HEK293 (cell line): Measurements from ENCODE around the gene CASP12.

Source experiments
- CTCF ChIA-PET: fragments of 350-600 bp; formaldehyde crosslinking; extraction: SDS; loops from one replicate; lab custom pipeline; 2021; ENCODE audit warnings: antibody characterized with exemption; lab: Yijun Ruan, JAX
- POLR2A ChIA-PET: fragments of 300-600 bp; formaldehyde crosslinking; extraction: SDS; loops from one replicate; lab custom pipeline; 2020; ENCODE audit warnings: antibody characterized with exemption, inconsistent platforms; lab: Yijun Ruan, JAX
- H3K27ac ChIP-seq: fragments of 200-500 bp; sonication (Bioruptor generic); 2 replicates; pipeline ENCODE4 v1.5.1; 2014; ENCODE audit warnings: low read depth, low read length, control low read depth, inconsistent platforms; ENCODE audit errors: extremely low read depth
- H3K36me3 ChIP-seq, 2 experiments: fragments of 200-500 bp in 1 of 2; sonication (Bioruptor generic) in 1 of 2; 1 replicate in 1 of 2; 2 replicates in 1 of 2; pipeline ENCODE4 v1.5.1; 2014 to 2017; ENCODE audit warnings: inconsistent platforms in 2 of 2, low read length in 2 of 2; ENCODE audit not compliant: control insufficient read depth in 2 of 2, insufficient read depth in 1 of 2
- H3K4me1 ChIP-seq: fragments of 200-500 bp; sonication (Bioruptor generic); 2 replicates; pipeline ENCODE4 v1.5.1; 2014; ENCODE audit warnings: mild to moderate bottlenecking, low read length, inconsistent platforms; ENCODE audit not compliant: control insufficient read depth, insufficient read depth
- H3K4me3 ChIP-seq: 2 replicates; pipeline ENCODE4 v1.5.1; 2011; ENCODE audit warnings: low read depth, mild to moderate bottlenecking, control low read depth, low read length, moderate library complexity
- H3K9me3 ChIP-seq: fragments of 200-500 bp; sonication (Bioruptor generic); 2 replicates; pipeline ENCODE4 v1.5.1; 2014; ENCODE audit warnings: low read depth, low read length, inconsistent platforms; ENCODE audit not compliant: control insufficient read depth, insufficient read depth
- KLF17 ChIP-seq: fragments of 450-650 bp; formaldehyde crosslinking; IDR thresholded peaks from 2 replicates; pipeline ENCODE4 v1.5.1; 2016; ENCODE audit warnings: missing biosample characterization, missing genetic modification characterization
- KLF9 ChIP-seq: fragments of 450-650 bp; formaldehyde crosslinking; IDR thresholded peaks from 2 replicates; pipeline ENCODE4 v1.5.1; 2016; ENCODE audit warnings: missing biosample characterization, missing genetic modification characterization, low read depth
- MYNN ChIP-seq: fragments of 450-650 bp; formaldehyde crosslinking; IDR thresholded peaks from 2 replicates; pipeline ENCODE4 v1.5.1; 2016; ENCODE audit warnings: missing biosample characterization, missing genetic modification characterization, borderline replicate concordance
- PRDM2 ChIP-seq: fragments of 450-650 bp; formaldehyde crosslinking; IDR thresholded peaks from 2 replicates; pipeline ENCODE4 v1.5.1; 2016; ENCODE audit warnings: missing biosample characterization, missing genetic modification characterization, borderline replicate concordance
- SP7 ChIP-seq: fragments of 450-650 bp; formaldehyde crosslinking; IDR thresholded peaks from 2 replicates; pipeline ENCODE4 v1.5.1; 2016; ENCODE audit warnings: missing biosample characterization, missing genetic modification characterization
- YY2 ChIP-seq: fragments of 450-650 bp; formaldehyde crosslinking; IDR thresholded peaks from 2 replicates; pipeline ENCODE4 v1.5.1; 2016; ENCODE audit warnings: missing biosample characterization, missing genetic modification characterization
- ZBTB20 ChIP-seq: fragments of 450-650 bp; formaldehyde crosslinking; IDR thresholded peaks from 2 replicates; pipeline ENCODE4 v1.5.1; 2016; ENCODE audit warnings: missing biosample characterization, missing genetic modification characterization
- ZFHX2 ChIP-seq: fragments of 450-650 bp; formaldehyde crosslinking; conservative IDR thresholded peaks from 2 replicates; pipeline ENCODE4 v1.5.1; 2016; ENCODE audit warnings: missing biosample characterization, missing genetic modification characterization
- ZNF132 ChIP-seq: fragments of 450-650 bp; formaldehyde crosslinking; IDR thresholded peaks from 2 replicates; pipeline ENCODE4 v1.5.1; 2017; ENCODE audit warnings: missing biosample characterization, missing genetic modification characterization, borderline replicate concordance
- ZNF146 ChIP-seq: fragments of 450-650 bp; formaldehyde crosslinking; IDR thresholded peaks from 2 replicates; pipeline ENCODE4 v1.5.1; 2016; ENCODE audit warnings: missing biosample characterization, missing genetic modification characterization
- ZNF155 ChIP-seq: fragments of 450-650 bp; formaldehyde crosslinking; IDR thresholded peaks from 2 replicates; pipeline ENCODE4 v1.5.1; 2016; ENCODE audit warnings: missing biosample characterization, missing genetic modification characterization
- ZNF174 ChIP-seq: fragments of 450-650 bp; formaldehyde crosslinking; IDR thresholded peaks from 2 replicates; pipeline ENCODE4 v1.5.0; 2017; ENCODE audit warnings: missing biosample characterization, mild to moderate bottlenecking, missing genetic modification characterization
- ZNF184 ChIP-seq: fragments of 450-650 bp; IDR thresholded peaks from 2 replicates; pipeline ENCODE4 v1.5.1; 2018; ENCODE audit warnings: missing biosample characterization, mild to moderate bottlenecking, missing genetic modification characterization
- ZNF248 ChIP-seq: fragments of 450-650 bp; formaldehyde crosslinking; IDR thresholded peaks from 2 replicates; pipeline ENCODE4 v1.5.1; 2017; ENCODE audit warnings: missing biosample characterization, missing genetic modification characterization
- ZNF341 ChIP-seq: fragments of 450-650 bp; formaldehyde crosslinking; IDR thresholded peaks from 2 replicates; pipeline ENCODE4; 2016; ENCODE audit warnings: low read depth, missing biosample characterization, missing genetic modification characterization
- ZNF404 ChIP-seq: fragments of 450-650 bp; formaldehyde crosslinking; IDR thresholded peaks from 2 replicates; pipeline ENCODE4 v1.5.1; 2017; ENCODE audit warnings: missing biosample characterization, missing genetic modification characterization
- ZNF426 ChIP-seq: fragments of 450-650 bp; formaldehyde crosslinking; IDR thresholded peaks from 2 replicates; pipeline ENCODE4 v1.5.1; 2017; ENCODE audit warnings: missing biosample characterization, missing genetic modification characterization, mild to moderate bottlenecking, inconsistent platforms, moderate library complexity
- ZNF433 ChIP-seq: fragments of 450-650 bp; formaldehyde crosslinking; IDR thresholded peaks from 2 replicates; pipeline ENCODE4 v1.5.1; 2016; ENCODE audit warnings: missing biosample characterization, missing genetic modification characterization, low read depth
- ZNF48 ChIP-seq: fragments of 450-650 bp; formaldehyde crosslinking; IDR thresholded peaks from 2 replicates; pipeline ENCODE4 v1.5.1; 2016; ENCODE audit warnings: missing biosample characterization, missing genetic modification characterization
- ZNF501 ChIP-seq: fragments of 450-650 bp; formaldehyde crosslinking; IDR thresholded peaks from 2 replicates; pipeline ENCODE4 v1.5.1; 2016; ENCODE audit warnings: missing biosample characterization, missing genetic modification characterization
- ZNF529 ChIP-seq: fragments of 450-650 bp; formaldehyde crosslinking; IDR thresholded peaks from 2 replicates; pipeline ENCODE4 v1.5.1; 2017; ENCODE audit warnings: missing genetic modification characterization, missing biosample characterization; ENCODE audit not compliant: insufficient replicate concordance
- ZNF561 ChIP-seq: fragments of 450-650 bp; IDR thresholded peaks from 2 replicates; pipeline ENCODE4 v1.5.1; 2018; ENCODE audit warnings: missing biosample characterization, missing genetic modification characterization, borderline replicate concordance
- ZNF629 ChIP-seq: fragments of 450-650 bp; formaldehyde crosslinking; IDR thresholded peaks from 2 replicates; pipeline ENCODE4 v1.5.1; 2017; ENCODE audit warnings: missing biosample characterization, missing genetic modification characterization
- ZNF792 ChIP-seq: fragments of 450-650 bp; formaldehyde crosslinking; IDR thresholded peaks from 2 replicates; pipeline ENCODE4 v1.5.1; 2016; ENCODE audit warnings: missing biosample characterization, missing genetic modification characterization

The CASP12 gene

GRCh38 chr11:104883342-104883741 is 14.9 kb downstream of the CASP12 start (continued):
- TF ChIP-seq ZNF341 (tag by site-specific recombination) (no peak), ZNF155 (tag by site-specific recombination) (no peak), PRDM2 (tag by site-specific recombination) (no peak), ZNF792 (tag by site-specific recombination) (no peak), KLF9 (tag by site-specific recombination) (no peak), ZNF146 (tag by site-specific recombination) (no peak), ZNF426 (no peak)

GRCh38 chr11:104881117-104881794 is 17.0 kb downstream of the CASP12 start:
- Histone ChIP-seq H3K36me3 (no peaks in the 10 kb centered on the region), H3K4me3 (no peak overlapping the region), H3K4me1 (no peaks in the 10 kb centered on the region), H3K27ac (no peak overlapping the region), H3K9me3 (no peaks in the 10 kb centered on the region)
- TF ChIP-seq ZNF629: no peak
- TF ChIP-seq MYNN (tag by site-specific recombination): no peak
- TF ChIP-seq ZNF174 (tag by site-specific recombination): no peak
- TF ChIP-seq YY2 (tag by site-specific recombination): no peak
- TF ChIP-seq ZNF184: no peak
- no peak for TF ChIP-seq ZNF248 (tag by site-specific recombination)
- TF ChIP-seq ZBTB20 (tag by site-specific recombination): no peak
- TF ChIP-seq ZNF433 (tag by site-specific recombination): no peak
- TF ChIP-seq ZNF561 (tag by site-specific recombination): no peak
- TF ChIP-seq KLF17: no peak
- no peak for TF ChIP-seq ZNF48 (tag by site-specific recombination)
- no peak for TF ChIP-seq ZNF501 (tag by site-specific recombination)
- no peak for TF ChIP-seq ZNF132 (tag by site-specific recombination)
- TF ChIP-seq ZNF529 (tag by site-specific recombination): no peak
- no peak for TF ChIP-seq ZFHX2 (tag by site-specific recombination)
- TF ChIP-seq ZNF404 (tag by site-specific recombination): no peak
- TF ChIP-seq SP7 (tag by site-specific recombination): no peak
- ChIA-PET CTCF (interaction anchor here (0.7 kb wide), 1 partner anchor 331 kb away, joined by 3 read pairs; no protein-coding TSS in a partner anchor), POLR2A (no interaction called here)
